CD14-positive monocyte (primary cell): Measurements from ENCODE around the gene INO80E. TPM values are rescaled to one million over a fixed set of nuclear protein-coding genes. Genes with fewer than 3 reads are reported as not detected.

Experiments used
- DNase-seq, 3 donors: peaks; one replicate each; pipeline ENCODE4 v3.0.0-alpha.2; 2011 to 2022
- H2AFZ ChIP-seq: 2 replicates; pipeline ENCODE4 v1.6.0; 2012; ENCODE audit warnings: mild to moderate bottlenecking, low read depth, low read length, inconsistent platforms; ENCODE audit not compliant: insufficient read depth, poor library complexity, severe bottlenecking
- H3K27ac ChIP-seq, 2 donors: 1 replicate in 1 of 2; 2 replicates in 1 of 2; pipeline ENCODE4 v1.5.1; 2012 to 2013; ENCODE audit warnings: low read length in 2 of 2, control low read depth in 1 of 2, inconsistent platforms in 1 of 2, low read depth in 1 of 2, mild to moderate bottlenecking in 1 of 2
- H3K27me3 ChIP-seq, 2 donors: one replicate each; pipeline versions ENCODE4 v1.6.0 to v1.6.1; 2011 to 2013; ENCODE audit warnings: low read length in 2 of 2; ENCODE audit not compliant: control insufficient read depth in 2 of 2, insufficient read depth in 2 of 2
- H3K36me3 ChIP-seq, 2 donors: replicated peaks in 1 of 2; 1 replicate in 1 of 2; 2 replicates in 1 of 2; pipeline versions ENCODE4 v1.5.1 to v1.6.1; 2012 to 2013; ENCODE audit warnings: low read length in 2 of 2, control low read depth in 1 of 2, inconsistent platforms in 1 of 2, mild to moderate bottlenecking in 1 of 2; ENCODE audit not compliant: insufficient read depth in 2 of 2, control insufficient read depth in 1 of 2
- H3K4me1 ChIP-seq, 2 donors: 1 replicate in 1 of 2; 2 replicates in 1 of 2; pipeline versions ENCODE4 v1.5.1 to v1.6.1; 2012 to 2013; ENCODE audit warnings: low read length in 2 of 2, control low read depth in 1 of 2, inconsistent platforms in 1 of 2, mild to moderate bottlenecking in 1 of 2, moderate library complexity in 1 of 2; ENCODE audit not compliant: insufficient read depth in 2 of 2, control insufficient read depth in 1 of 2
- H3K4me2 ChIP-seq: replicated peaks from 2 replicates; pipeline ENCODE3; 2012; ENCODE audit warnings: low read length, moderate library complexity, mild to moderate bottlenecking; ENCODE audit not compliant: poor library complexity, severe bottlenecking; ENCODE audit errors: extremely low read depth
- H3K4me3 ChIP-seq, 3 experiments: fragments of 200-600 bp in 1 of 3; sonication (generic) in 1 of 3; replicated peaks in 1 of 3; 1 replicate in 2 of 3; 2 replicates in 1 of 3; pipeline ENCODE4 v1.5.1; 2011 to 2013; ENCODE audit warnings: low read length in 3 of 3, mild to moderate bottlenecking in 3 of 3, control low read depth in 2 of 3, low read depth in 2 of 3, inconsistent platforms in 1 of 3, moderate library complexity in 1 of 3
- H3K79me2 ChIP-seq: 2 replicates; pipeline ENCODE4 v1.6.0; 2012; ENCODE audit warnings: mild to moderate bottlenecking, control low read depth, inconsistent platforms, low read length, moderate library complexity; ENCODE audit not compliant: insufficient read depth
- H3K9ac ChIP-seq: 2 replicates; pipeline ENCODE4 v1.6.0; 2017; ENCODE audit warnings: low read length, mild to moderate bottlenecking; ENCODE audit not compliant: insufficient read depth, poor library complexity, severe bottlenecking
- H3K9me3 ChIP-seq, 2 donors: replicated peaks in 1 of 2; 1 replicate in 1 of 2; 2 replicates in 1 of 2; pipeline versions ENCODE4 v1.5.1 to v1.6.1; 2012 to 2013; ENCODE audit warnings: low read length in 2 of 2, control low read depth in 1 of 2; ENCODE audit not compliant: control insufficient read depth in 1 of 2, insufficient read depth in 1 of 2
- H4K20me1 ChIP-seq: 2 replicates; pipeline ENCODE4 v1.6.0; 2012; ENCODE audit warnings: mild to moderate bottlenecking, low read length, control low read depth, moderate library complexity; ENCODE audit not compliant: insufficient read depth
- H3K27ac Mint-ChIP-seq, 7 donors: one replicate each; pipeline ENCODE4 v1.8.0; 2020; ENCODE audit warnings: mild to moderate bottlenecking in 7 of 7, mixed read lengths in 7 of 7, moderate library complexity in 6 of 7, inconsistent platforms in 2 of 7
- H3K27me3 Mint-ChIP-seq, 3 donors: one replicate each; pipeline ENCODE4 v1.8.0; 2021 to 2022; ENCODE audit warnings: low read depth in 3 of 3, mild to moderate bottlenecking in 3 of 3, mixed read lengths in 3 of 3, moderate library complexity in 3 of 3, inconsistent platforms in 1 of 3
- H3K36me3 Mint-ChIP-seq, 2 donors: one replicate each; pipeline ENCODE4 v1.8.0; 2020; ENCODE audit warnings: mixed read lengths in 2 of 2, inconsistent platforms in 1 of 2, mild to moderate bottlenecking in 1 of 2
- H3K4me1 Mint-ChIP-seq: one replicate; pipeline ENCODE4 v1.8.0; 2020; ENCODE audit warnings: mild to moderate bottlenecking, mixed read lengths
- H3K4me3 Mint-ChIP-seq, 2 donors: one replicate each; pipeline ENCODE4 v1.8.0; 2020; ENCODE audit warnings: mild to moderate bottlenecking in 2 of 2, mixed read lengths in 2 of 2, moderate library complexity in 1 of 2
- H3K9me3 Mint-ChIP-seq, 7 donors: one replicate each; pipeline ENCODE4 v1.8.0; 2020 to 2022; ENCODE audit warnings: mixed read lengths in 7 of 7, mild to moderate bottlenecking in 6 of 7, moderate library complexity in 6 of 7, inconsistent platforms in 2 of 7
- CTCF ChIP-seq: fragments of 200-600 bp; IDR thresholded peaks from one replicate; pipeline ENCODE4 v1.8.0; 2022; ENCODE audit warnings: antibody characterized with exemption, mild to moderate bottlenecking
- WGBS: methylation state at CpG from one replicate; pipeline ENCODE4 v1.1.5; 2013; ENCODE audit warnings: missing lambda C conversion rate; ENCODE audit not compliant: insufficient coverage; 5-methylcytosine and 5-hydroxymethylcytosine counted together
- intact Hi-C, 2 donors: fragments of 100-400 bp; cut with micrococcal nuclease; formaldehyde crosslinking; loops; one replicate each; pipeline versions ENCODE4 v1.15.0 to v1.15.1; 2023
- polyA plus RNA-seq, 3 donors: library from polyadenylated mRNA; depleted of rRNA in 1 of 3; unstranded in 2 of 3; stranded (reverse) in 1 of 3; fragments of 300-500 nt in 2 of 3; fragments of >200 nt in 1 of 3; fragmentation: Illumina TruSeq in 2 of 3; gene quantifications; 1 replicate in 2 of 3; 2 replicates in 1 of 3; pipeline ENCODE4 v1.2.3, GENCODE V29; 2012 to 2021

Gene INO80E
- polyA plus RNA-seq, 3 donors: 2.8 to 57.6 (median 3.5) TPM

- H3K79me2 ChIP-seq: no peaks in the 10 kb centered on the region
- Mint-ChIP-seq H3K4me3 (no peak overlapping the region), H3K27me3 (no peaks in the 10 kb centered on the region), H3K27ac (peak overlapping the region in 2 of 7 donors; percentile 14 to 71), H3K36me3 (peaks cover 65 to 80% of the 10 kb centered on the region in 2 donors), H3K9me3 (no peaks in the 10 kb centered on the region), H3K4me1 (peaks cover 6% of the 10 kb centered on the region)
- no peak for TF ChIP-seq CTCF
- H3K4me1 ChIP-seq: peaks cover 0 to 10% of the 10 kb centered on the region in 2 donors
- no peak overlapping the region for H3K4me3 ChIP-seq
- no peaks in the 10 kb centered on the region for H3K9me3 ChIP-seq
- H3K36me3 ChIP-seq: peaks cover 89 to 95% of the 10 kb centered on the region in 2 donors
- no peak overlapping the region for H3K27ac ChIP-seq
- H2AFZ ChIP-seq: no peak overlapping the region
- no peak overlapping the region for H3K4me2 ChIP-seq
- 93% methylated on average over 22 of the region's 23 CpGs for WGBS
- peaks cover 15% of the 10 kb centered on the region for H4K20me1 ChIP-seq
- H3K9ac ChIP-seq: no peak overlapping the region
- DNase-seq: no peak
- no peaks in the 10 kb centered on the region for H3K27me3 ChIP-seq
- intact Hi-C loops: no loop called here
Observed at GRCh38 chr16:29989111-29989858, 6.8 kb upstream of the INO80E start.

- no peaks in the 10 kb centered on the region for H3K9me3 Mint-ChIP-seq
- H4K20me1 ChIP-seq: peaks cover 13% of the 10 kb centered on the region
- H3K9ac ChIP-seq: no peak overlapping the region
- peaks cover 82 to 87% of the 10 kb centered on the region in 2 donors for H3K36me3 ChIP-seq
- H3K4me1 Mint-ChIP-seq: peaks cover 13% of the 10 kb centered on the region
- peaks cover 4% of the 10 kb centered on the region for H3K79me2 ChIP-seq
- H3K9me3 ChIP-seq: no peaks in the 10 kb centered on the region
- H3K27me3 Mint-ChIP-seq: peaks cover 0 to 2% (median 0%) of the 10 kb centered on the region in 3 donors
- no peak overlapping the region for H3K27ac ChIP-seq
- peaks cover 58 to 72% of the 10 kb centered on the region in 2 donors for H3K36me3 Mint-ChIP-seq
- no CpG with 5 or more reads among the region's 2 CpGs for WGBS
- peaks cover 7 to 18% of the 10 kb centered on the region in 2 donors for H3K4me1 ChIP-seq
- H2AFZ ChIP-seq: no peak overlapping the region
- no peak overlapping the region for H3K4me2 ChIP-seq
- no peak overlapping the region for H3K4me3 Mint-ChIP-seq
- H3K27me3 ChIP-seq: no peaks in the 10 kb centered on the region
- H3K27ac Mint-ChIP-seq: no peak overlapping the region
- intact Hi-C loops: loop anchor here (5.0 to 10.0 kb wide), 2 partner anchors 175 to 767 kb away; partner anchors contain the start of genes PAGR1 (in 1 of the 2) and PRRT2 (in 1 of the 2)
- DNase-seq: no peak
- no peak for TF ChIP-seq CTCF
- H3K4me3 ChIP-seq: no peak overlapping the region
Observed at GRCh38 chr16:29990034-29990433, 6.0 kb upstream of the INO80E start.
